Stimulated activated naive CD8-positive, alpha-beta T cell treated with anti-CD3 and anti-CD28 coated beads, Interleukin-15, Interleukin-2, amounts not matched to agents 100 ng/mL and 50 ng/mL, for 24 hours (primary cell): ENCODE results near the gene ACTR6.

Source experiments
- H3K27ac Mint-ChIP-seq: one replicate; pipeline ENCODE4 v1.8.0; 2021; ENCODE audit warnings: mild to moderate bottlenecking, mixed read lengths
- H3K27me3 Mint-ChIP-seq: one replicate; pipeline ENCODE4 v1.8.0; 2021; ENCODE audit warnings: mixed read lengths
- H3K36me3 Mint-ChIP-seq: one replicate; pipeline ENCODE4 v1.8.0; 2021; ENCODE audit warnings: low read depth, mixed read lengths
- H3K4me1 Mint-ChIP-seq: one replicate; pipeline ENCODE4 v1.8.0; 2021; ENCODE audit warnings: low read depth, mixed read lengths
- H3K4me3 Mint-ChIP-seq: one replicate; pipeline ENCODE4 v1.8.0; 2021; ENCODE audit warnings: mild to moderate bottlenecking, mixed read lengths
- H3K9me3 Mint-ChIP-seq: one replicate; pipeline ENCODE4 v1.8.0; 2021; ENCODE audit warnings: mixed read lengths

ACTR6 gene

DNA sequence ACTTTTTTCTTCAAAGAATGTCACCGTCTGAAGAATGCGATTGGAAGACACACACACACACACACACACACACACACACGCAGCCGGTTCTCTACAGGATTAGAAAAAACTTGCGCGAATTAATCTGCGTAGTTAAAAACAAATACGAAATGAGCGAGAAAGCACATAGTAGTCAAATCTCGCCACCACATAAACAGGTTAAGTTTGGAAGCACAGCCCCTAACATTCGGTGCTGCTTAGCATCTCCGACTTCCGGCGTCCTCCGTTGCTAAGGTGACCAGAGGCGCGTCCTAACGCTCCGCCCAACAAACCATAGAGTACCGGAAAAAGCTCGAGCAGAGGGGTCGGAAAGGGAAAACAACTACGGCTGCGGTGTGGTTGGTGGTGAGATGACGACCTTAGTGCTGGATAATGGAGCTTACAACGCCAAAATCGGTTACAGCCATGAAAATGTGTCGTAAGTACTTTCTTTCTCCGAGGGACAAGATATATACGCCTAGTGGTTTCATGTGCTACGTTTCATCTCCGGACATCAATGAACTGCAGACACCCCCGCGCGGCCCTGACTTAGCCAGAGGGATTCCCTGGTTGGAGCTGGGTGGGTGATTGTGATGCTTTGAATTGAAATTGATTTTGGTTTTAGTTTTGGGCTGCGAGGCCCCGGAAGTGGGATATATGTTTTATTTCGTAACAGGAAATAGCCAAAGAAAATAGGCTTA lies at the start of gene ACTR6:
ACTR6 (plus strand) TSS at position 353 of the 719 bp plus-strand sequence; CDS start at position 390, 37 bp downstream.
- H3K4me3 Mint-ChIP-seq: peak within 1 kb of the TSS; percentile 99
- no peaks in the 10 kb centered on the region for H3K9me3 Mint-ChIP-seq
- H3K36me3 Mint-ChIP-seq: peaks cover 4% of the 10 kb centered on the region
- H3K4me1 Mint-ChIP-seq: peaks cover 44% of the 10 kb centered on the region
- H3K27me3 Mint-ChIP-seq: no peaks in the 10 kb centered on the region
- H3K27ac Mint-ChIP-seq: peak within 1 kb of the TSS; percentile 99

DNA sequence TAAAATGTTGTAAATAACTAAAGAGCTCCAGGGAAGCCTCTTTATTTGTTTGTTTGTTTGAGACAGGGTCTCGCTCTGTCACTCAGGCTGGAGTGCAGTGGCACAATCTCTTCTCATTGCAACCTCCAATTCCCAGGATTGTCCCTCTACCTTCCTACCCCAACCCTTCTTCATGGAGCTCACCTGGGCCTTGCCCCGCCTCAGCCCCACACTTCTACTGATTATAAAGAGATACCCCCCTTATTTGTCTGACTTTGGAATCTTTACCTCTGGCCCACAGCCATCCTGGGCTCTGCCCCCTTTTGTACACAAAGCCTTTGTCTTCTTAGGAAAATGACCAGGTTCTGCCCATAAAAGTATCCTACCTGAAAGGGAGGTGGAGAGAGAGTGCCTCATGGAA lies 48.8 kb upstream of the ACTR6 start:
- no peaks in the 10 kb centered on the region for H3K9me3 Mint-ChIP-seq
- no peak overlapping the region for H3K27ac Mint-ChIP-seq
- no peaks in the 10 kb centered on the region for H3K27me3 Mint-ChIP-seq

DNA sequence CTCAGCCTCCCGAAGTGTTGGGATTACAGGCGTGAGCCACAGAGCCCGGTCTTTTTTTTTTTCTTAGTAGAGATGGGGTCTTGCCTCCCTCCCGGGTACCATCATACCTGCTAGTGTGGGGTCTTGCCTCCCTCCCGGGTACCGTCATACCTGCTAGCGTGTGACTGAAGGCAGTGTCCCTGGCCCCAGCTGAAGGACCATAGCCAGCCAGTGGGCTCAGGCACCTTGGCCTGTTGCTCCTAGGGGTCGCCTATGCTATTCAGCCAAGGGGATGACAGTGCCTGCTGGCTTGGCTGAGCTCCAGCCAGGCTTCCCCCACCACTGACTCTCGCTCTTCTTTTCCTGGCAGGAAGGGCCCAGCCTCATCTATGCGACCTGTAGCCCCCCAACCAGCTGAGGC lies 47.5 kb upstream of the ACTR6 start:
- Mint-ChIP-seq H3K4me3 (no peak overlapping the region), H3K9me3 (no peaks in the 10 kb centered on the region), H3K4me1 (no peaks in the 10 kb centered on the region), H3K27ac (no peak overlapping the region), H3K27me3 (no peaks in the 10 kb centered on the region), H3K36me3 (no peaks in the 10 kb centered on the region)

More for the DNA sequence above, 48.8 kb upstream of the ACTR6 start:
- no peak overlapping the region for H3K4me3 Mint-ChIP-seq
- H3K36me3 Mint-ChIP-seq: no peaks in the 10 kb centered on the region
- H3K4me1 Mint-ChIP-seq: no peaks in the 10 kb centered on the region

DNA sequence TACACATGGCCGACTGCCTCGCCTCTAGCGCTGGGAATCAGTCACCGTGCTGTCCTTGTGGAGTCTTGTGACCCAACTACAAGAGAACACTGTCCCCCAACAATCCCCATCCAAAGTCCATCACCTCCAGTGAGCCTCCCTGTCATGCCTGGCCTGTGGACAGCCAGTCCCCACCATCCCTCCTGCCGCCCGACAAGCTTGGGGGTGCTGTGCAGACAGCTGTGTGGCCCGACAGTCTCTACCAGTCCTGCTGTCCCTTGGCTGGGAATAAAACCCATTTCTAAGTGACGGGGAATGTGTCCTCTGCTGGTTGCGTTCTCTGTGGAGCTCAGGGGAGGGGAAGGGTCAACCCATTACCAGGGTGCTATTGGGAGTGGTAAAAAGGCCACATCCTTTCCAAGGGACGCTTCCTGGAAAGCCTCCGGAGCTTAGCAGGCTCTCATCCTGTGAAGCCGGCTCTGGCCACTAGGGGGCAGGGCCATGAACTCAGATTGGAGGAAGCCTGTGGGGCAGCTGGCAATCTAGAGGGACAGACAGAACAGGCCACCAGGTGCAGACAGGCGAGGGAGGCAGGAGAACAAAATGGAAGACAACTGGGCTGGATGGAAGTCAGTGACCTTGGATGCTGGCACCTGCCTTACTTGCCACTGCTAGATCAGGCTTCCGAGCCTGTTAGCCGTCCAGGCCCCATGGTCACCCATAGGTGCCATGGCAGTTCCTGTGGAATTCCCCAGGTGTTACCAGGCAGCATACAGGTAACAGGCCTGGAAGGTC lies 46.0 kb upstream of the ACTR6 start:
- Mint-ChIP-seq H3K27ac (no peak overlapping the region), H3K4me3 (no peak overlapping the region), H3K27me3 (no peaks in the 10 kb centered on the region), H3K9me3 (no peaks in the 10 kb centered on the region), H3K4me1 (no peaks in the 10 kb centered on the region), H3K36me3 (no peaks in the 10 kb centered on the region)

DNA sequence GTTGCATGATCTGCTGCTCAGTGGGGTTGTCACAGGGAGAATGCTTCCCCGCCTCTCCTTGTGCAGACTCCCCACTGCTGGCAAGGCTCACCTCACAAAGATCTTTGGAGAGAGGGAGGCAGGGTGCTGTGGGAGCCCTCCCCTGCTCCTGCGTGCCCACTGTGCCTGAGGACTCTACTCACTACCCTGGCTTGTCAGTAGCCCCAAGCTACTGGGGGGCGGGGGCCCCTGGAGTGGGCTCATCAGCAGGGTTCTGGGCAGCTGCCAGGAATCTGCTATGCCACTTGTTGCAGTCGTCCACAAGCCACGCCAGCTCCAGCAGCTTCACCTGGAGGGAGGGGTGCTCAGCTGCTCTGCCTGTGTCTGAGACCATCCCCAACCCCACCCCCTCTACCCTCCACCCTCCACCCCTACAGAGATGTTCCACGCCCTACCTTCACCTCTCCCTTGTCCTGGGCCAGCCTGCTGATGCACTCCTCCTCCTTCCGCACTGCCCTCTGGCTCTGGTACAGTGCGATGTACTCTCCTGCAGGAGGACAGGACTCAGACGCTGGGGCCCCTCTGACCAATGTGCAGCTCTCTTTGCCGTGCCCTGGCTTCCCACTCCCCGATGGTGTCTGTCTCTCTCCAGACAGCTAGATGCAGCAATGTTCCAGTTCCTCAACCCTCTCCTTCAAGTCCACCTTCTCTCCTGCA lies 43.7 kb upstream of the ACTR6 start:
- H3K27ac Mint-ChIP-seq: no peak overlapping the region
- H3K36me3 Mint-ChIP-seq: no peaks in the 10 kb centered on the region
- H3K9me3 Mint-ChIP-seq: no peaks in the 10 kb centered on the region
- H3K4me1 Mint-ChIP-seq: no peaks in the 10 kb centered on the region
- H3K27me3 Mint-ChIP-seq: no peaks in the 10 kb centered on the region
- no peak overlapping the region for H3K4me3 Mint-ChIP-seq

DNA sequence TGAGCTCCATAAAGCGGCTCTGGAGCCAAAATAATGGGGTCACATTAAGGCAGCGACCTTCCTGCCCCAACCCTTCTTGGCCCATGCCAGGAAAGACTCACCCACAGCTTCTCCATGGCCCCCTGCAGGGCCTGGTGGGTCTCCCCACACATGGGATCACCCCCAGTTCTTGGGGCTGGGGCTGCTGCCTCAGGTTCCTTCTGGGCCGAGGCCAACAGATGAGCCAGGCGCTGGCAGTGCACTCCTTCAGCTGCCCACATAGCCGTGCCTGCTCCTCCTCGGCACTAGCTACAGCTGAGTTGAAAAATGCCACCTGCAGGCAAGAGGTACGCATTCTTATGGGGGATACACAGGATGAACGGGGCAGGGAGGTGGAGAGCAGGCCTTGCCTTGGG lies 43.2 kb upstream of the ACTR6 start:
- Mint-ChIP-seq H3K27me3 (no peaks in the 10 kb centered on the region), H3K27ac (no peak overlapping the region), H3K4me3 (no peak overlapping the region), H3K4me1 (no peaks in the 10 kb centered on the region), H3K36me3 (no peaks in the 10 kb centered on the region), H3K9me3 (no peaks in the 10 kb centered on the region)

DNA sequence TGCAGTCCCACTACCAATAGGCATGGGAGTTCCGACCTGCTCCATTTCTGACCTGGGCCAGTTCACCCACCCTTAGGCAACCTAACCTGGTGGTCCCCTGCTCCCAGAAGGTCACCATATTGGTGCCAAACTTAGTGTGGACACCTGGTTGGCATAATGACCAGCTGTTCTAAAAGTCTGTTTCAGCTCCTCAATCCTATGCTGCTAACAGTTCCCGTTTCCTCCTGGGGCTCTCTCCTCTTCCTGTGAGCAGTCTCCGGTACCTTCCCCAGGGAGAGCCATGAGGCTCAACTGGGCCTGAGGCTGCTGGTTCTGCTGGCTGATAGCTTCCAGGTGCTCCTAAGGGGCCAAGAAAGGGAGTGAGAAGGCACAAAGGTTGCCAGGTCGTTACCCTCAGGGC lies 42.1 kb upstream of the ACTR6 start:
- no peaks in the 10 kb centered on the region for H3K27me3 Mint-ChIP-seq
- peaks cover 3% of the 10 kb centered on the region for H3K4me1 Mint-ChIP-seq
- H3K9me3 Mint-ChIP-seq: no peaks in the 10 kb centered on the region
- H3K4me3 Mint-ChIP-seq: no peak overlapping the region
- no peak overlapping the region for H3K27ac Mint-ChIP-seq
- H3K36me3 Mint-ChIP-seq: no peaks in the 10 kb centered on the region

DNA sequence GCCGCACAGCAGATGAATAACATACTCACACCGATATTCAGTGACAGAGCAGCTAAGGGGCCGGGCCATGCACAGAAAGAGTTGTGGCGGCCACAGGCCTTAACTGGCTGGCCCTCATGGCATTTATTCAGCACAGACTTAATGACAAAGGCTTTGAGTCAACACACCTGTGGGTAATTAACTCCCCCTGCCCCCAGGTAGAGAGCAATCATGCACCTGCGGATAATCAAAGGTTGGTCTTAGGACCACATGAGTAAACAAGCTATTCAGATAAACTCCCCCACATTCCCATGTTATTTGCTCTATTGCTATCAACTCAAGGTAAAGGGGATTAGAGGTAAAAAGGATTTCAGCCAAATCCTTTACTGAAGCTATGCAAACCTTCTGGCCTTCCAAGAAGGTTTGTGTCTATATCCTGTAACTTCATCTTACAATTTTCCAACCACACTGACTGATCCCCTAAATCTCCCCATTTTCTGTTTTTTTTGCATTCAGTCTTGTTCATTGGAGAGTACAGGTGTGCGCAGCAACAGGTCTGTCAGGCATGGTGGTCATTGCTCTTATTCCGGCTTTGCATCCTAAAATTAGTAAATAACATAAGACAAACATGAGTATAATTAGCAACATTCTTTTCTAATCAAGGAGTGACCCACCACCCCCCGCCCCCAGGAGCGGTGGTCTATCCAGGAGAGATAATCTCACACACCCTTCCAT lies 41.1 kb upstream of the ACTR6 start:
- peaks cover 10% of the 10 kb centered on the region for H3K4me1 Mint-ChIP-seq
- no peak overlapping the region for H3K27ac Mint-ChIP-seq
- no peaks in the 10 kb centered on the region for H3K27me3 Mint-ChIP-seq
- H3K9me3 Mint-ChIP-seq: no peaks in the 10 kb centered on the region
- no peak overlapping the region for H3K4me3 Mint-ChIP-seq
- no peaks in the 10 kb centered on the region for H3K36me3 Mint-ChIP-seq

DNA sequence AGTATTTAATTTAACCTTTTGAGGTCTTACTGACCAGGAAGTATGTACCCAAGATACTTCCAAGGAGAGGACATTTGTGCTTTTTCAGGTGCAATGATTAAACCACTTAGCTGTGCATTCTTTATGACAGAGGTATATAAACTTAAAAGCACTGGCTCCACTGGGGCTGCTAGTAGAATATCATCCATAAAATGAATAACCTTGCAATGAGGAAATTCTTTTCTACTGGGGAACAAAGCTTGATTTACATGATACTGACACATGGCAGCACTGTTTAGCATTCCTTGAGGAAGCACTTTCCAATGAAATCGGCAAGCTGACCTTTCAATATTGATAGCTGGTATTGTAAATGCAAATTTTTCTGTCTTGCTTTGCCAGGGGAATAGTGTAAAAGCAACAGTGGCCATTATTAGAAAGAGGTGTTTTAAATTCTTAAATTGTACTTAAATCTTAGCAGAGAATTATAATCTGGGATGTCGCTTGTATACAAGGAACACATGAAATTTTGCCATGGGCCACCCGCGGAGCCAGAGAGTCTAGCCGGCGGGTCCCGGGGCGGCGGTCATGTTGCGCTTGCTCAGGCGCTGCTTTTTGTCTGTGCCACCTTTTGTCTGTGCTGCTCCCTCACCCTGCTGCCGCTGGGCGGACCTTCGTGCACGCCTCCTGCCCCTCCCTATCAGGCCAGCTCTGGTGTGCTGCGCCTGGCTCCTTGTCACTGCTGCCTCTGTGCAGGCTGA lies 37.0 kb upstream of the ACTR6 start:
- peak overlapping the region; percentile 52 for H3K4me3 Mint-ChIP-seq
- H3K4me1 Mint-ChIP-seq: peaks cover 10% of the 10 kb centered on the region
- no peaks in the 10 kb centered on the region for H3K36me3 Mint-ChIP-seq
- H3K27me3 Mint-ChIP-seq: no peaks in the 10 kb centered on the region
- H3K27ac Mint-ChIP-seq: no peak overlapping the region
- no peaks in the 10 kb centered on the region for H3K9me3 Mint-ChIP-seq

DNA sequence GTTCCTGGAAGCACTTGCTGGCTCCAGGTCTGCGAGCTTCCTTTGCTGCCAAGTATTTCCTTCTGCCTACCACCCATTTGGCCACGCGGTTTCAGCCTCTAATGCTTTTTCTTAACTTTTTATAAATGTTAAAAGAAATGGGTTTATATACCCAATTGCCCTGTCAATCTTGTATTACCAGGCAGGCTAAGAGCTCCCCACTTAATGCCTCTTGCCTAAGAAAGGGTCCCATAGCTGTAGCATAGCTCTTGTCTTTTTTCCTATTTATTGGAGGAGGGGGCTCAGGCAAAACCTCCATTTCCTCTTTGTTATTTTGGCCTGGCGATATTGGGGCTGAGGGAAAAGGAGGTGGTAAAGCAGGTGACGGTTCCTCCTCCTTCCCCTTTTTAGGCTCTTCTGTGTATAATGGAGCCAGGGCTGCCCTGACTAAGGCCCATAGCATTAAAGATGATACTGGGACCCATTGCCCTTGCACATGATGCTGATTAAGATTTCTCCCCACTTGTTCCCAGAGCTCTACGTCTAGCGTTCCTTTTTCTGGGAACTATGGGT lies 36.4 kb upstream of the ACTR6 start:
- H3K4me3 Mint-ChIP-seq: peak overlapping the region; percentile 52
- H3K27ac Mint-ChIP-seq: no peak overlapping the region
- no peaks in the 10 kb centered on the region for H3K36me3 Mint-ChIP-seq
- no peaks in the 10 kb centered on the region for H3K9me3 Mint-ChIP-seq
- H3K27me3 Mint-ChIP-seq: no peaks in the 10 kb centered on the region
- H3K4me1 Mint-ChIP-seq: peaks cover 10% of the 10 kb centered on the region

DNA sequence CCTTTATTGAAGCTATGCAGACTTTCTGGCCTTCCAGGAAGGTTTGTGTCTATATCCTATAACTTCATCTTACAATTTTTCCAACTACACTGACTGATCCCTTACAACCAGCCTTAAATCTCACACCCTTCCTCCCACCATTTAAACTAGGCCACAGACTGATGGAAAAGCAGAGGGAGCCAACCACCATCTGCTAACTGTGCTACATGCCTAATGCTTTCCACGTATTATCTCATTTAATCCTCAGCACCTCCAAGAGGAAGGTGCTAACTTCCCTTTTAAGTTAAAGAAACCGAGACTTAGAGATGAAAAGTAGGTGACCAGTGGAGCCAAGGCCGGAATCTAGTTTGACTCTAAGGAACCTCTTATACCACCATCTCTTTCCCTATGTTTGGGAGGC lies 35.3 kb upstream of the ACTR6 start:
- Mint-ChIP-seq H3K27ac (no peak overlapping the region), H3K27me3 (no peaks in the 10 kb centered on the region), H3K9me3 (no peaks in the 10 kb centered on the region), H3K4me1 (peaks cover 10% of the 10 kb centered on the region), H3K36me3 (no peaks in the 10 kb centered on the region), H3K4me3 (no peak overlapping the region)

DNA sequence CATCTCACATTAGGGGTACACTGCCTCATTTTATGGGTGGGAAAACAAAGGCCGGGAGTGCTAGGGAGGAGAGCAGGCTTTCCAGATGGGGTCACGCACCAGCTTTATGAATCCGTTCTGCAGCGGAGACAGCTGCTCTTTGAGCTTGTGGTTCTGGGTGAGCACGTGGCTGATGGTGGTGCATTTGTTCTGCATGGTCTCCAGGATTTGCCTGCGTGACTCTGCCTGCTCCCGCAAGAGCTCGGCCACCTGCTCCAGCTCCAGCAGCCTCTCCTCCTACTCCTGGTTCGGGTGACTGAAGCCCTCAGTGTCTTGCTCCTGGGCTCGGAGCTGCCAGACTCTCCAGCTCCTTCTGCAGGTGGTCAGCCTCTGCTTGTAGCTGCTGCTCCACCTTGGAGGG lies 34.4 kb upstream of the ACTR6 start:
- Mint-ChIP-seq H3K4me1 (peaks cover 10% of the 10 kb centered on the region), H3K27me3 (no peaks in the 10 kb centered on the region), H3K36me3 (no peaks in the 10 kb centered on the region), H3K9me3 (no peaks in the 10 kb centered on the region), H3K4me3 (no peak overlapping the region), H3K27ac (no peak overlapping the region)

DNA sequence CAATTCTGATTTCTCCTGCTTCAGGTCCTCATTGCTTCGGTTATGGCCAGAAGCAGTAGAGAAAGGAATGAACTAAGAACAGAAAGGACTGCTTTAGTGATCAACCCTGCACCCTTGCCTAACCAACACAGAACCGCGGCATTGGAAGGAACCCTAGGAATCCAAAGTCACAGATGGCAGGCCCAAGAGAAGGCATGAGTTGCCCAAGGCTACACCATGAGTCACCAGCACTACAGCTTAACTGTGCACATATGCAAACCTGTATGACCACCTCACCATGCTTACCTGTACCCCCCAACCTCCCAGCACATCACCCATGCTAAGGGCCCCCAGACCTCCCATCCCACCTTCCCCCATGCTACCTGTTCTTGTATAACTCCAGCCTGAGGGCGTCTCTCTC lies 32.1 kb upstream of the ACTR6 start:
- H3K27ac Mint-ChIP-seq: no peak overlapping the region
- no peaks in the 10 kb centered on the region for H3K9me3 Mint-ChIP-seq
- no peak overlapping the region for H3K4me3 Mint-ChIP-seq
- peaks cover 7% of the 10 kb centered on the region for H3K4me1 Mint-ChIP-seq
- no peaks in the 10 kb centered on the region for H3K36me3 Mint-ChIP-seq
- H3K27me3 Mint-ChIP-seq: no peaks in the 10 kb centered on the region

DNA sequence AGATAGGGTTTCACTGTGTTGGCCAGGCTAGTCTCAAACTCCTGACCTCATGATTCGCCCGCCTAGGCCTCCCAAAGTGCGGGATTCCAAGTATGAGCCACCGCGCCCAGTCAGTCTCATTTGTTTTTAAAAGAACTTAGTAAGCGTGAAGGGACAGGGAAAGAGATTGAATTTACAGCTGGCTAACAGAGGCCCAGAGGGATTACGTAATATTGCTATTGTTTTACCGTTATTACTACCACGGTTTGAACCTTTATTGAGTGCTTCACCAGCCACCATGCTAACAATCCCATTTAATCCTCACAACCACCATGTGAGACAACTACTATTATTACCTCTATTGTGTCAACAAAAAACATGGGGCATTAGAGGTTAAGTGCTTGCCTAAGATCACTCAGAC lies 31.3 kb upstream of the ACTR6 start:
- no peak overlapping the region for H3K27ac Mint-ChIP-seq
- no peaks in the 10 kb centered on the region for H3K9me3 Mint-ChIP-seq
- H3K27me3 Mint-ChIP-seq: no peaks in the 10 kb centered on the region
- peaks cover 1% of the 10 kb centered on the region for H3K36me3 Mint-ChIP-seq
- H3K4me1 Mint-ChIP-seq: no peaks in the 10 kb centered on the region
- no peak overlapping the region for H3K4me3 Mint-ChIP-seq
